MM.1S (cell line): ENCODE data around the gene MYRF.

Experiments used
- DNase-seq: peaks from one replicate; pipeline ENCODE4 v3.0.0-alpha.2; 2015
- H2AFZ ChIP-seq: fragments of 300-600 bp; sonication (generic); 2 replicates; pipeline ENCODE4 v1.6.0; 2016; ENCODE audit warnings: antibody characterized with exemption, low read length
- H3F3A ChIP-seq: fragments of 300-600 bp; sonication (generic); 2 replicates; pipeline ENCODE4 v1.6.1; 2016; ENCODE audit warnings: mild to moderate bottlenecking, antibody characterized with exemption, low read length, moderate library complexity, mixed read lengths; ENCODE audit not compliant: insufficient read depth
- H3K27ac ChIP-seq: fragments of 300-600 bp; sonication (generic); 2 replicates; pipeline ENCODE4 v1.5.1; 2016; ENCODE audit warnings: mild to moderate bottlenecking, low read length
- H3K27me3 ChIP-seq: fragments of 300-600 bp; sonication (generic); replicated peaks from 2 replicates; pipeline ENCODE4 v1.6.0; 2016; ENCODE audit warnings: low read length; ENCODE audit not compliant: insufficient read depth
- H3K36me3 ChIP-seq: fragments of 300-600 bp; sonication (generic); replicated peaks from 2 replicates; pipeline ENCODE4 v1.6.1; 2016; ENCODE audit warnings: mild to moderate bottlenecking, low read length, mixed read lengths; ENCODE audit not compliant: insufficient read depth
- H3K4me1 ChIP-seq: fragments of 300-600 bp; sonication (generic); 2 replicates; pipeline ENCODE4 v1.6.1; 2016; ENCODE audit warnings: low read length, mixed read lengths
- H3K4me2 ChIP-seq: fragments of 300-600 bp; sonication (generic); 2 replicates; pipeline ENCODE4 v1.6.0; 2016; ENCODE audit warnings: low read depth, low read length
- H3K4me3 ChIP-seq: fragments of 300-600 bp; sonication (generic); 2 replicates; pipeline ENCODE4 v1.5.1; 2016; ENCODE audit warnings: low read length, mixed read lengths
- H3K79me2 ChIP-seq: fragments of 300-600 bp; sonication (generic); 2 replicates; pipeline ENCODE4 v1.6.1; 2016; ENCODE audit warnings: mixed run types, low read length, mixed read lengths
- H3K9ac ChIP-seq: fragments of 300-600 bp; sonication (generic); 2 replicates; pipeline ENCODE4 v1.6.1; 2016; ENCODE audit warnings: low read length, mixed read lengths
- H3K9me2 ChIP-seq: fragments of 300-600 bp; sonication (generic); replicated peaks from 2 replicates; pipeline ENCODE4 v1.6.1; 2016; ENCODE audit warnings: mild to moderate bottlenecking, low read length, mixed read lengths; ENCODE audit not compliant: insufficient read depth
- H3K9me3 ChIP-seq: fragments of 300-600 bp; sonication (generic); replicated peaks from 2 replicates; pipeline ENCODE4 v1.6.1; 2016; ENCODE audit warnings: mild to moderate bottlenecking, low read length, mixed read lengths; ENCODE audit not compliant: insufficient read depth
- H4K20me1 ChIP-seq: fragments of 300-600 bp; sonication (generic); 2 replicates; pipeline ENCODE4 v1.6.1; 2016; ENCODE audit warnings: mild to moderate bottlenecking, low read length, moderate library complexity, mixed read lengths; ENCODE audit not compliant: insufficient read depth
- EZH2 ChIP-seq: fragments of 300-600 bp; sonication (generic); optimal IDR thresholded peaks from 2 replicates; pipeline ENCODE3; 2017; ENCODE audit warnings: low read depth, mild to moderate bottlenecking, antibody characterized with exemption, low read length, mixed read lengths
- EZH2phosphoT487 ChIP-seq: fragments of 300-600 bp; sonication (generic); IDR thresholded peaks from 2 replicates; pipeline ENCODE4 v1.6.1; 2018; ENCODE audit warnings: antibody characterized with exemption, low read length
- TF ChIP-seq, protein P1 (sequence below): fragments of 300-600 bp; sonication (generic); IDR thresholded peaks from 2 replicates; pipeline ENCODE4 v1.5.1; 2016; ENCODE audit warnings: antibody characterized with exemption, low read length, mixed read lengths

Gene MYRF

GRCh38 chr11:61803889-61804647 is 51.6 kb downstream of the MYRF start:
- Histone ChIP-seq H3K79me2 (peaks cover 37% of the 10 kb centered on the region), H2AFZ (no peak overlapping the region), H3K36me3 (no peaks in the 10 kb centered on the region), H3K4me1 (no peaks in the 10 kb centered on the region), H3K9me3 (no peaks in the 10 kb centered on the region), H3K9me2 (no peaks in the 10 kb centered on the region), H3K9ac (no peak overlapping the region), H3K4me2 (no peak overlapping the region), H3K27ac (no peak overlapping the region), H3F3A (0 out of 2 replicates have a peak, but pooled peaks cover 4% of the 10 kb centered on the region), H4K20me1 (no peaks in the 10 kb centered on the region), H3K27me3 (no peaks in the 10 kb centered on the region), H3K4me3 (no peak overlapping the region)
- no peak for DNase-seq
- no peak for TF ChIP-seq EZH2

- Histone ChIP-seq H3K4me3 (no peak overlapping the region), H3F3A (0 out of 2 replicates have a peak, but pooled peaks cover 4% of the 10 kb centered on the region), H3K27ac (no peak overlapping the region), H3K9ac (no peak overlapping the region), H3K9me2 (no peaks in the 10 kb centered on the region), H3K4me2 (no peak overlapping the region), H3K79me2 (peaks cover 26% of the 10 kb centered on the region), H3K36me3 (no peaks in the 10 kb centered on the region), H3K9me3 (no peaks in the 10 kb centered on the region), H3K4me1 (no peaks in the 10 kb centered on the region), H3K27me3 (no peaks in the 10 kb centered on the region), H4K20me1 (no peaks in the 10 kb centered on the region), H2AFZ (no peak overlapping the region)
- TF ChIP-seq EZH2 (no peak), EZH2phosphoT487 (no peak)
- TF ChIP-seq, protein P1, sequence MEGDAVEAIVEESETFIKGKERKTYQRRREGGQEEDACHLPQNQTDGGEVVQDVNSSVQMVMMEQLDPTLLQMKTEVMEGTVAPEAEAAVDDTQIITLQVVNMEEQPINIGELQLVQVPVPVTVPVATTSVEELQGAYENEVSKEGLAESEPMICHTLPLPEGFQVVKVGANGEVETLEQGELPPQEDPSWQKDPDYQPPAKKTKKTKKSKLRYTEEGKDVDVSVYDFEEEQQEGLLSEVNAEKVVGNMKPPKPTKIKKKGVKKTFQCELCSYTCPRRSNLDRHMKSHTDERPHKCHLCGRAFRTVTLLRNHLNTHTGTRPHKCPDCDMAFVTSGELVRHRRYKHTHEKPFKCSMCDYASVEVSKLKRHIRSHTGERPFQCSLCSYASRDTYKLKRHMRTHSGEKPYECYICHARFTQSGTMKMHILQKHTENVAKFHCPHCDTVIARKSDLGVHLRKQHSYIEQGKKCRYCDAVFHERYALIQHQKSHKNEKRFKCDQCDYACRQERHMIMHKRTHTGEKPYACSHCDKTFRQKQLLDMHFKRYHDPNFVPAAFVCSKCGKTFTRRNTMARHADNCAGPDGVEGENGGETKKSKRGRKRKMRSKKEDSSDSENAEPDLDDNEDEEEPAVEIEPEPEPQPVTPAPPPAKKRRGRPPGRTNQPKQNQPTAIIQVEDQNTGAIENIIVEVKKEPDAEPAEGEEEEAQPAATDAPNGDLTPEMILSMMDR, result no peak
- no peak for DNase-seq
These were observed 52.7 kb downstream of the MYRF start for GRCh38 chr11:61805146-61805545.

DNA sequence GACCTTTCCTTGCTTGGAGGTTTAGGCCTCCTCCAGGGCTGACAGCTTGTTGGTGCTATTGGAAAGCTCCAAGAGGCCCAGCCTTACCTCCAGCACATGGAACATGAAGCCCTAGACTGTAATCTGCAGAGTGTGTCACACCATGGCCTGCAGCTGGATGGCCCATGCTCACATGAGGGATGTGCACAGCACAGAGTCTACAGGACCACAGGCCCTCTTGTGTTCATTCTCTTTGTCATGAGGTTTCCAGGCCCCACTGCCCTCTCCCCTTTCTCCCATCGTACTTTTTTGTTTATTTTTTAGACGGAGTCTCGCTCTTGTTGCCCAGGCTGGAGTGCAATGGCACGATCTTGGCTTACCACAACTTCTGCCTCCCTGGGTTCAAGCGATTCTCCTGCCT is 54.3 kb downstream of the MYRF start:
- H3K79me2 ChIP-seq, result peaks cover 11% of the 10 kb centered on the region; the same call in 1 of the 2 replicates
- no peak overlapping the region for H3K27ac ChIP-seq
- H3K4me2 ChIP-seq, result no peak overlapping the region
- H3K4me1 ChIP-seq, result no peaks in the 10 kb centered on the region
- H3K36me3 ChIP-seq, result no peaks in the 10 kb centered on the region
- H3F3A ChIP-seq, result no peaks in the 10 kb centered on the region
- no peak for DNase-seq
- H4K20me1 ChIP-seq, result no peaks in the 10 kb centered on the region
- H3K9ac ChIP-seq, result no peak overlapping the region
- TF ChIP-seq EZH2phosphoT487, result no peak
- TF ChIP-seq EZH2, result no peak
- TF ChIP-seq, protein P1, result no peak
- no peaks in the 10 kb centered on the region for H3K9me2 ChIP-seq
- no peaks in the 10 kb centered on the region for H3K9me3 ChIP-seq
- no peak overlapping the region for H2AFZ ChIP-seq
- H3K27me3 ChIP-seq, result no peaks in the 10 kb centered on the region
- H3K4me3 ChIP-seq, result no peak overlapping the region

- Histone ChIP-seq H3K27me3 (no peaks in the 10 kb centered on the region), H3K4me2 (no peak overlapping the region), H3K9me3 (no peaks in the 10 kb centered on the region), H3K36me3 (no peaks in the 10 kb centered on the region), H3K4me3 (no peak overlapping the region), H3K9me2 (no peaks in the 10 kb centered on the region), H2AFZ (no peak overlapping the region), H3K27ac (no peak overlapping the region), H3K79me2 (no peaks in the 10 kb centered on the region), H3K9ac (no peak overlapping the region), H3K4me1 (no peaks in the 10 kb centered on the region), H3F3A (0 out of 2 replicates have a peak, but pooled peaks cover 3% of the 10 kb centered on the region), H4K20me1 (no peaks in the 10 kb centered on the region)
- TF ChIP-seq, protein P1, result no peak
- TF ChIP-seq EZH2 (no peak), EZH2phosphoT487 (no peak)
- DNase-seq, result no peak
These were observed 58.3 kb downstream of the MYRF start for GRCh38 chr11:61810671-61811175.
